ENCODE data around the gene LYPD6B. TPM values are rescaled to one million over a fixed set of nuclear protein-coding genes. Genes with fewer than 3 reads are reported as not detected.

LYPD6B gene
- total RNA-seq, 1 donor from 2014 or later = 10.1 TPM

GRCh38 chr2:149221002-149221401, 182.5 kb downstream of the LYPD6B start:
- TF ChIP-seq POLR2AphosphoS5 (IDR thresholded peaks at IDR 0.05; ENCODE audit: insufficient read depth in 1 of 2, low read depth in 1 of 2) (no peak), POLR2A (IDR thresholded peaks at IDR 0.05) (no peak), CTCF (IDR thresholded peaks at IDR 0.05) (no peak)

DNA sequence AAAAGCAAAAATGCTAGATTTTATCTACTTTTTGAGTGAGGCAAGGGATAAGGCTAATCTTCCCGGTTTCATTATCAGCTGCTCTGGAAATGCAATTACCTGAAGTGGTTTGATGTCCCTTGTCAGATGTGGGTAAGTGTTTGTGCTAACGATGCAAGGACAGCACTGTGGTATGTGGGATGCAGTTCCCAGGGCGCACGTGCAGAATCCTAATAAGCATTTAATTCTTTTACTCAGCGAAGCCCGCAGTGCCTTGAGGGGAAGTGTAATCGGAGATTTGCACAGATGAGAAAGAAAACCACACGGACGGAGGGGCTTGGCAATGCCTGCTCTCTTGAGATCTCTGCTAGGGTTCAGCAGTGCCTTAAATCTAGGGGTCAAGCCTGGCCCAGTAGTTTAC, 183.4 kb downstream of the LYPD6B start:
- Histone ChIP-seq H3K9me3 (no peaks in the 10 kb centered on the region), H3K27ac (no peak overlapping the region), H3K27me3 (no peaks in the 10 kb centered on the region), H3K36me3 (no peaks in the 10 kb centered on the region), H3K4me1 (no peaks in the 10 kb centered on the region), H3K4me3 (no peak overlapping the region)
- no peak for DNase-seq (ENCODE audit: extremely low spot score in 2 of 2)
- intact Hi-C loops (cut with DNase I) = no loop called here
- TF ChIP-seq POLR2A (IDR thresholded peaks at IDR 0.05) (no peak), CTCF (IDR thresholded peaks at IDR 0.05) (no peak), POLR2AphosphoS5 (IDR thresholded peaks at IDR 0.05; ENCODE audit: insufficient read depth in 1 of 2, low read depth in 1 of 2) (no peak)

More at GRCh38 chr2:149221002-149221401, 182.5 kb downstream of the LYPD6B start:
- no peak for DNase-seq (ENCODE audit: extremely low spot score in 2 of 2)
- H3K4me3 ChIP-seq = no peak overlapping the region
- no peak overlapping the region for H3K27ac ChIP-seq
- intact Hi-C loops (cut with DNase I) = no loop called here
- no peaks in the 10 kb centered on the region for H3K4me1 ChIP-seq
- H3K27me3 ChIP-seq = no peaks in the 10 kb centered on the region
- H3K36me3 ChIP-seq = no peaks in the 10 kb centered on the region
- no peaks in the 10 kb centered on the region for H3K9me3 ChIP-seq

DNA sequence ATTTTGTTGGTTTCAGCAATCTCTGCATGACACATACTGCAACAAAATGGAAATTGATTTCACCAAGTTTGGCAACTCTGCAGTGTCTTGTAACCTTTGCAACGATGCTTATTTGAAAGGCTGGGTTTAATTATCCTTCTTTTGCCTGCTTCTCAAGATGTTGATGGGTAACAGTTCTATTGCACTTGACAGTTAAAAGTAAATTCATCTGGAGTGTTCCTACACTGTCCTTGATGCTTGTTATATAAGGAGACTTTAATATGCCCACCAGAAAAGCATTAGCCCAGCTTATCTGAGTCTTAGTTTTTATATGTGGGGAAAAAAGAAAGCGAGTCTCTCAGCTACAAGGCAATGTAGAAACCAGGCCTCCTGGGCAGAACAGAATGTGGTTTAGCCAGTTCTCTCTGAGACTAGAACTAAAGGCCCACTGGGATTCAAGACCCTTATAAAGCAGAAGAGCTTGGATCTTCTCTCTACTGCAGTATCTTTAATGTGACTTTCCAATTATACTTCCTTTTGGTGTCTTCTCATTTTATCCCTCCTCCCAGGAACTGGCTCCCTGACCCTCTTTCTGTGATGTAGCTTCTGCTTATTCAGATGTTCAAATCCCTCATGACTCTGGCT, 185.1 kb downstream of the LYPD6B start:
- Histone ChIP-seq H3K4me3 (no peak overlapping the region), H3K27ac (no peak overlapping the region), H3K4me1 (no peaks in the 10 kb centered on the region), H3K36me3 (no peaks in the 10 kb centered on the region), H3K9me3 (no peaks in the 10 kb centered on the region), H3K27me3 (no peaks in the 10 kb centered on the region)
- intact Hi-C loops (cut with DNase I) = no loop called here
- TF ChIP-seq POLR2A (IDR thresholded peaks at IDR 0.05) (no peak), POLR2AphosphoS5 (IDR thresholded peaks at IDR 0.05; ENCODE audit: insufficient read depth in 1 of 2, low read depth in 1 of 2) (no peak), CTCF (IDR thresholded peaks at IDR 0.05) (no peak)
- no peak for DNase-seq (ENCODE audit: extremely low spot score in 2 of 2)

DNA sequence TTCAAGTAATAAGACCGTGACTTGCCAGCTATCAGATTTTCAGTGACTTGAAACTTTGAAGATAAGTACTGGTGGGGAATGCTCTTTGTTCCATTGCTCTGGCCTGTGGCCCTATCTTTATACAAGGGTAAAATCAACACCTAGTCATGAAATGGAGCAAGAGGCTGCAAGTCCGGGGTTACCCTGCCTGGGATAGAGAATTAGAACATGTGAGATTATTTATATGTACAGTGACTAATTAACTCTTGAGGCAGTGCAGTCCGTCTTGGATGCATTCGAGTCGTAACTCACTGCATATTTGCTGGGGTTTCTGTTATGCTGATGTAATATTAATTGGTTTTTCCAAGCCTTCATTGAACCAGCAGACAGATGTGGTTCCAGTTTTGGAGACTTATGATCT, 186.0 kb downstream of the LYPD6B start:
- Histone ChIP-seq H3K4me3 (no peak overlapping the region), H3K27ac (no peak overlapping the region), H3K36me3 (no peaks in the 10 kb centered on the region), H3K4me1 (no peaks in the 10 kb centered on the region), H3K9me3 (no peaks in the 10 kb centered on the region), H3K27me3 (no peaks in the 10 kb centered on the region)
- TF ChIP-seq POLR2AphosphoS5 (IDR thresholded peaks at IDR 0.05; ENCODE audit: insufficient read depth in 1 of 2, low read depth in 1 of 2) (no peak), CTCF (IDR thresholded peaks at IDR 0.05) (no peak), POLR2A (IDR thresholded peaks at IDR 0.05) (no peak)
- no peak for DNase-seq (ENCODE audit: extremely low spot score in 2 of 2)
- intact Hi-C loops (cut with DNase I) = no loop called here

DNA sequence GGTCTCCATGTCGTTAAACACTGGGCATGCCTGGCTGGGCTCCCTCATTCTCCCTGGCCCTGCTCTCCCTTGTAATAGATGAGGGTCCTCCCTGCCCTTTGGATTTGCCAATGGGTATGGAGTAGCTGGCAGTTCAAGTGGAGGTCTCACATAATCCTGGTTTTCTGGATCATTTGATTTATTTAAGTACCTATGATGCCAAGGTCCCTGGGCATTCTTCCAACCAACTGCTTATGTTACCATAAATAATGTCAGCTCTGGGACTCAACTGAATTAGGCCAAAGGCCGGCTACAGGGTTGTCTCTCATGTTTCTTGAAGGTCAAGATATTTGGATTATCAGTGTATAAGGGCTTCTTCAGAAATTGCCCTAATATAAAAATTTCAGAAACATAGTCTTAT, 186.9 kb downstream of the LYPD6B start:
- no peaks in the 10 kb centered on the region for H3K27me3 ChIP-seq
- no peak overlapping the region for H3K4me3 ChIP-seq
- H3K36me3 ChIP-seq = no peaks in the 10 kb centered on the region
- intact Hi-C loops (cut with DNase I) = no loop called here
- no peaks in the 10 kb centered on the region for H3K9me3 ChIP-seq
- H3K27ac ChIP-seq = no peak overlapping the region
- DNase-seq (ENCODE audit: extremely low spot score in 2 of 2) = no peak
- TF ChIP-seq POLR2A (IDR thresholded peaks at IDR 0.05) = no peak
- TF ChIP-seq CTCF (IDR thresholded peaks at IDR 0.05) = no peak
- TF ChIP-seq POLR2AphosphoS5 (IDR thresholded peaks at IDR 0.05; ENCODE audit: insufficient read depth in 1 of 2, low read depth in 1 of 2) = no peak
- H3K4me1 ChIP-seq = no peaks in the 10 kb centered on the region

Measured in vagina (tissue), 2 donors.